Body of pancreas (tissue), 4 donors: ENCODE data around the gene SNX12. TPM values are rescaled to one million over a fixed set of nuclear protein-coding genes. Genes with fewer than 3 reads are reported as not detected.

Source experiments
- ATAC-seq: fragments of 150-250 bp; one replicate; pipeline ENCODE4 v1.9.1; 2016
- DNase-seq, 4 donors: peaks; one replicate each; pipeline ENCODE4 v3.0.0-alpha.2; 2019
- H3K27ac ChIP-seq, 4 donors: fragments of 200-600 bp; sonication (generic); 1 replicate in 3 of 4; 2 replicates in 1 of 4; pipeline versions ENCODE4 v1.5.1 to v1.6.1; 2016 to 2019; ENCODE audit warnings: mild to moderate bottlenecking in 1 of 4, mixed read lengths in 1 of 4, moderate library complexity in 1 of 4
- H3K27me3 ChIP-seq, 2 donors: fragments of 200-600 bp; sonication (generic); one replicate each; pipeline ENCODE4 v1.6.0; 2016; ENCODE audit warnings: mild to moderate bottlenecking in 1 of 2
- H3K36me3 ChIP-seq, 2 donors: fragments of 200-600 bp; sonication (generic); replicated peaks in 1 of 2; 2 replicates each; pipeline ENCODE4 v1.5.1; 2016; ENCODE audit warnings: low read depth in 2 of 2; ENCODE audit not compliant: insufficient read depth in 1 of 2
- H3K4me1 ChIP-seq: fragments of 200-600 bp; sonication (generic); one replicate; pipeline ENCODE4 v1.6.0; 2016
- H3K4me3 ChIP-seq, 2 donors: fragments of 200-600 bp; sonication (generic); 1 replicate in 1 of 2; 2 replicates in 1 of 2; pipeline ENCODE4 v1.5.1; 2016 to 2019
- H3K9me3 ChIP-seq, 3 donors: fragments of 200-600 bp; sonication (generic); 1 replicate in 2 of 3; 2 replicates in 1 of 3; pipeline ENCODE4 v1.5.1; 2016
- CTCF ChIP-seq, 7 experiments: fragments of 450-650 bp in 4 of 7; fragments of 200-600 bp in 3 of 7; sonication (generic) in 3 of 7; IDR thresholded peaks; one replicate each; pipeline ENCODE4 v1.5.1; 2016 to 2019; ENCODE audit warnings: antibody characterized with exemption in 7 of 7
- POLR2A ChIP-seq, 3 donors: fragments of 450-650 bp; IDR thresholded peaks; one replicate each; pipeline ENCODE4 v1.6.1; 2016; ENCODE audit warnings: antibody characterized with exemption in 3 of 3, mild to moderate bottlenecking in 2 of 3
- WGBS, 2 donors: methylation state at CpG; one replicate each; pipeline ENCODE4 v1.1.5; 2017; 5-methylcytosine and 5-hydroxymethylcytosine counted together
- intact Hi-C: fragments of 100-400 bp; cut with DNase I; formaldehyde crosslinking; loops from one replicate; pipeline ENCODE4 v1.15.1; 2023
- small RNA-seq: library from RNA; depleted of rRNA; stranded (forward); fragments of <200 nt; gene quantifications from one replicate; pipeline ENCODE3, GENCODE V24; 2016
- total RNA-seq, 2 donors: library from RNA; depleted of rRNA; stranded (reverse); fragments of >200 nt; gene quantifications; one replicate each; pipeline ENCODE4 v1.1.0, GENCODE V29; 2016

Gene SNX12
- total RNA-seq, 2 donors from 2014 or later = 16.2 to 20.0 TPM

- Histone ChIP-seq H3K27ac (no peak overlapping the region), H3K4me3 (no peak overlapping the region), H3K9me3 (no peaks in the 10 kb centered on the region), H3K36me3 (no peaks in the 10 kb centered on the region), H3K4me1 (no peaks in the 10 kb centered on the region), H3K27me3 (no peaks in the 10 kb centered on the region)
- no peak for ATAC-seq
- DNase-seq = no peak
- 63 to 70% methylated on average over 6 of the region's 6 CpGs for WGBS, 2 donors
- intact Hi-C loops = no loop called here
- TF ChIP-seq CTCF (IDR thresholded peaks at IDR 0.05) = no peak
- TF ChIP-seq POLR2A (IDR thresholded peaks at IDR 0.05) = no peak
Observed at GRCh38 chrX:71017396-71017939, 50.7 kb downstream of the SNX12 start.

Small RNAs within 50 kb of the gene (small RNA-seq; reads per million reads assigned to genes)
- gene CXorf65 (not detected), gene RNU1-56P (not detected)

Other genes with a start within 250 kb of the SNX12 start
- under 1 TPM; 0.26 to 0.66 TPM for gene TEX11, start 159.6 kb downstream of the SNX12 start, total RNA-seq
- not detected for gene SLC7A3, start 137.2 kb downstream of the SNX12 start, total RNA-seq
- 10 to 100 TPM; 10.9 to 16.5 TPM for gene FOXO4, start 27.5 kb upstream of the SNX12 start, total RNA-seq
- gene CXorf65, start 38.4 kb upstream of the SNX12 start, total RNA-seq = not detected
- 1 to 10 TPM in 1 of 2 donors, under 1 TPM in 1; 0.52 to 8.2 TPM for gene IL2RG, start 43.2 kb upstream of the SNX12 start, total RNA-seq
- gene MED12, start 50.3 kb upstream of the SNX12 start, total RNA-seq = 10 to 100 TPM; 26.4 to 83.0 TPM
- 1 to 10 TPM in 1 of 2 donors, not detected in 1; 1.0 TPM for gene NLGN3, start 76.5 kb upstream of the SNX12 start, total RNA-seq
- 10 to 100 TPM; 24.7 to 31.4 TPM for gene GJB1, start 154.9 kb upstream of the SNX12 start, total RNA-seq
- 10 to 100 TPM in 1 of 2 donors, 1 to 10 TPM in 1; 8.8 to 10.2 TPM for gene ZMYM3, start 185.8 kb upstream of the SNX12 start, total RNA-seq
- gene NONO, start 215.3 kb upstream of the SNX12 start, total RNA-seq = 100 to 1,000 TPM; 132 to 176 TPM
- 1 to 10 TPM in 1 of 2 donors, not detected in 1; 6.9 TPM for gene ITGB1BP2, start 233.4 kb upstream of the SNX12 start, total RNA-seq